Gastroesophageal sphincter (tissue), 3 donors: Measurements from ENCODE around the gene MAML3.

Source experiments
- CTCF ChIP-seq, 4 experiments: fragments of 200-600 bp in 2 of 4; fragments of 450-650 bp in 2 of 4; sonication (generic) in 1 of 4; IDR thresholded peaks; one replicate each; pipeline ENCODE4 v1.5.1; 2017 to 2019; ENCODE audit warnings: antibody characterized with exemption in 4 of 4, mild to moderate bottlenecking in 2 of 4, moderate library complexity in 2 of 4
- EP300 ChIP-seq: sonication (generic); formaldehyde crosslinking; IDR thresholded peaks from one replicate; pipeline ENCODE4 v1.6.1; 2017; ENCODE audit warnings: antibody characterized with exemption, mild to moderate bottlenecking
- POLR2A ChIP-seq, 2 donors: fragments of 450-650 bp; IDR thresholded peaks; one replicate each; pipeline ENCODE4 v1.6.1; 2017; ENCODE audit warnings: antibody characterized with exemption in 2 of 2, mild to moderate bottlenecking in 2 of 2, moderate library complexity in 1 of 2

DNA sequence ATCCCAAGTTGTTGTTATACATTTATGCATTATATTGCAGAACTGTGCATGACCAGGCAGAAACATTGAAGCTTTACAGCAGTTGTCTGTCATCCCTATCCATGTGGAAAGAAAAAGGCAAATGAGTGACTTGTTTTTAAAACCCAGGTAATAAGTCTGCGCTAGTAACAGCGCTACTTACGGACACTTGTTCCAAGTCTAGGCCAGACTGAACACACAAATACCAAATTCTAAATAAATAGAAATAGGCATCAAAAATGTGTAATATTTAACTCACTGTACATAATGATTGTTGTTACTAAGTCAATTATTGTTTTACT is 548 bp upstream of the MAML3 start:
- TF ChIP-seq CTCF (IDR thresholded peaks at IDR 0.05), result no peak
- TF ChIP-seq POLR2A (IDR thresholded peaks at IDR 0.05), result no peak
- no peak for TF ChIP-seq EP300
